ENCODE data around the gene PNKP. TPM values are rescaled to one million over a fixed set of nuclear protein-coding genes. Genes with fewer than 3 reads are reported as not detected.
A peak's percentile ranks its signal among the peaks of the same experiment; 100 is the strongest.

Gene PNKP
- total and polyA plus RNA-seq, 7 donors: 16.7 to 31.9 (median 21.7) TPM

- Histone ChIP-seq H3K27ac (no peak overlapping the region), H3K36me3 (ENCODE audit: insufficient read depth in 1 of 2, low read depth in 1 of 2) (peaks cover 3 to 76% of the 10 kb centered on the region in 2 donors), H3K9me3 (no peaks in the 10 kb centered on the region), H3K4me1 (peaks cover 35% of the 10 kb centered on the region), H3K4me3 (no peak overlapping the region), H3K27me3 (ENCODE audit: insufficient read depth in 3 of 3, low read length in 2 of 3) (no peaks in the 10 kb centered on the region)
- intact Hi-C loops (cut with DNase I): no loop called here
- ATAC-seq (no peak), DNase-seq (no peak)
- WGBS, 3 donors: 92 to 95% (median 95%) methylated on average over 7 to 9 of the region's 9 CpGs
- no peak for TF ChIP-seq CTCF (IDR thresholded peaks at IDR 0.05)
Measured at GRCh38 chr19:49837425-49837824, 30.0 kb downstream of the PNKP start.

GRCh38 chr19:49837009-49837310 lies 30.4 kb downstream of the PNKP start:
- H3K27me3 ChIP-seq (ENCODE audit: insufficient read depth in 3 of 3, low read length in 2 of 3): no peaks in the 10 kb centered on the region
- no peak overlapping the region for H3K27ac ChIP-seq
- TF ChIP-seq CTCF (IDR thresholded peaks at IDR 0.05): no peak
- no peak overlapping the region for H3K4me3 ChIP-seq
- intact Hi-C loops (cut with DNase I): no loop called here
- H3K36me3 ChIP-seq (ENCODE audit: insufficient read depth in 1 of 2, low read depth in 1 of 2): peaks cover 3 to 80% of the 10 kb centered on the region in 2 donors
- H3K4me1 ChIP-seq: peaks cover 38% of the 10 kb centered on the region
- ATAC-seq (no peak), DNase-seq (no peak)
- H3K9me3 ChIP-seq: no peaks in the 10 kb centered on the region
- WGBS, 3 donors: 82 to 89% (median 85%) methylated on average over 5 of the region's 5 CpGs

GRCh38 chr19:49836176-49837008 lies 31.0 kb downstream of the PNKP start:
- TF ChIP-seq CTCF (IDR thresholded peaks at IDR 0.05): no peak
- intact Hi-C loops (cut with DNase I): no loop called here
- DNase-seq (no peak), ATAC-seq (no peak)
- Histone ChIP-seq H3K4me1 (peaks cover 38% of the 10 kb centered on the region), H3K9me3 (no peaks in the 10 kb centered on the region), H3K27ac (peak overlapping the region; percentile 89), H3K27me3 (ENCODE audit: insufficient read depth in 3 of 3, low read length in 2 of 3) (no peaks in the 10 kb centered on the region), H3K4me3 (no peak overlapping the region), H3K36me3 (ENCODE audit: insufficient read depth in 1 of 2, low read depth in 1 of 2) (peaks cover 3 to 86% of the 10 kb centered on the region in 2 donors)
- WGBS, 3 donors: 88 to 95% (median 91%) methylated on average over 20 of the region's 20 CpGs

- no peak for ATAC-seq
- TF ChIP-seq CTCF (IDR thresholded peaks at IDR 0.05): no peak
Measured at GRCh38 chr19:49835562-49835961, 31.8 kb downstream of the PNKP start.

More at GRCh38 chr19:49835562-49835961, 31.8 kb downstream of the PNKP start:
- intact Hi-C loops (cut with DNase I): no loop called here
- Histone ChIP-seq H3K27ac (peak overlapping the region; percentile 89), H3K4me1 (peaks cover 38% of the 10 kb centered on the region), H3K36me3 (ENCODE audit: insufficient read depth in 1 of 2, low read depth in 1 of 2) (peaks cover 3 to 90% of the 10 kb centered on the region in 2 donors), H3K4me3 (no peak overlapping the region), H3K27me3 (ENCODE audit: insufficient read depth in 3 of 3, low read length in 2 of 3) (no peaks in the 10 kb centered on the region), H3K9me3 (no peaks in the 10 kb centered on the region)
- 93 to 97% (median 95%) methylated on average over 11 to 12 of the region's 12 CpGs for WGBS, 3 donors
- DNase-seq: no peak

Measured in psoas muscle (tissue), 8 donors.